Measurements from ENCODE around the gene LTBP2. TPM values are rescaled to one million over a fixed set of nuclear protein-coding genes. Genes with fewer than 3 reads are reported as not detected.

Gene LTBP2
- total RNA-seq, 1 experiment from 2014 or later = not detected

- Histone ChIP-seq H3K9ac (ENCODE audit: low read length) (no peak overlapping the region), H3K4me2 (ENCODE audit: low read depth, low read length, poor library complexity, severe bottlenecking) (no peak overlapping the region), H3K4me1 (ENCODE audit: low read length) (no peaks in the 10 kb centered on the region), H3K9me3 (ENCODE audit: low read length) (no peaks in the 10 kb centered on the region), H3K27me3 (ENCODE audit: low read length) (no peaks in the 10 kb centered on the region), H3K27ac (ENCODE audit: low read length) (no peak overlapping the region), H3K36me3 (ENCODE audit: insufficient read depth, low read length) (no peaks in the 10 kb centered on the region), H3K79me2 (ENCODE audit: low read length) (no peaks in the 10 kb centered on the region), H3K9me2 (replicated peaks; ENCODE audit: insufficient read depth, low read length) (no peaks in the 10 kb centered on the region), H2AFZ (ENCODE audit: low read length) (no peak overlapping the region), H3K4me3 (ENCODE audit: low read length) (no peak overlapping the region), H4K20me1 (ENCODE audit: insufficient read depth, low read depth, low read length) (no peaks in the 10 kb centered on the region)
- DNase-seq = no peak
Measured at GRCh38 chr14:74635847-74636246, 23.8 kb upstream of the LTBP2 start.

DNA sequence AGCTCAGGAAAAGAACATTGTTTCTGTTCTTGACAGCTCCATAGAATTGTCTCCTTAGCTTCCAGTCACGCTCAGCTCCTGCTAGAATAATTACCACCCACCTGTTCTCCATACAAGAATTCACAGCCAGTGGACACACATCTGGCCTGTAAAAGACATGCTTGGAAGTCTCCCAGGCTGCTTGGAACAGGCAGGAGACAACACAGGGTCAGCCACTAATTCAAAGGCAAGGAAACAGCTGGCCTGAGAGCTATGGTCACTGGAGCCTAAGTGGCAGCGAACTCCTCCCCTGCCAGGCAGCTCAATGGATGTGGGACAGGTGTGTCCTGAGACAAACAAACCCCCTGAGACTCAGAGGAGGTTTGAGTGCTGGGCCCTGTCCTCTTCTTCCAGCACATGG is 22.9 kb upstream of the LTBP2 start:
- Histone ChIP-seq H3K9me2 (replicated peaks; ENCODE audit: insufficient read depth, low read length) (no peaks in the 10 kb centered on the region), H3K4me3 (ENCODE audit: low read length) (no peak overlapping the region), H3K4me1 (ENCODE audit: low read length) (no peaks in the 10 kb centered on the region), H3K9ac (ENCODE audit: low read length) (no peak overlapping the region), H4K20me1 (ENCODE audit: insufficient read depth, low read depth, low read length) (no peaks in the 10 kb centered on the region), H2AFZ (ENCODE audit: low read length) (no peak overlapping the region), H3K79me2 (ENCODE audit: low read length) (no peaks in the 10 kb centered on the region), H3K27ac (ENCODE audit: low read length) (no peak overlapping the region), H3K27me3 (ENCODE audit: low read length) (no peaks in the 10 kb centered on the region), H3K36me3 (ENCODE audit: insufficient read depth, low read length) (no peaks in the 10 kb centered on the region), H3K4me2 (ENCODE audit: low read depth, low read length, poor library complexity, severe bottlenecking) (no peak overlapping the region), H3K9me3 (ENCODE audit: low read length) (no peaks in the 10 kb centered on the region)
- DNase-seq = no peak

DNA sequence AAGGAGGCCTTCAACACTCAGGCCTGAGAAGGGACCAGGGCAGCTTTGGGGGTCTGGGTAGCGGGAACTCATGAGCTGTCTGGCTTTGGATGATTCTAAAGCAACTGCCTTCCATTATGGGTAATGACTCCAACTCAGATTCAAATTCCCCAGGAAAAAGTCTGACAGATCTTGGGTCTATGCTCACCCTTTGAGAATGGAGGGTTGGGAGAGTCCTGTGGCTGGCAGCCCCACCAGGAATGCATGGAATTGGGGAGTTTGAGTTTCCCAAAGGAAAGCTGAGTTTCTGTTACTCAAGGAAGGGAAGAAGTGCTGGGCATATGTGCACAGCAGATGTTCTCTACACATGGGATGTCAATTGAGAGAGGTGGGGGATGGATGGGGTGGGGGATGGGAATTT is 22.4 kb upstream of the LTBP2 start:
- Histone ChIP-seq H3K27me3 (ENCODE audit: low read length) (no peaks in the 10 kb centered on the region), H3K27ac (ENCODE audit: low read length) (no peak overlapping the region), H3K4me3 (ENCODE audit: low read length) (no peak overlapping the region), H2AFZ (ENCODE audit: low read length) (no peak overlapping the region), H3K4me1 (ENCODE audit: low read length) (no peaks in the 10 kb centered on the region), H3K36me3 (ENCODE audit: insufficient read depth, low read length) (no peaks in the 10 kb centered on the region), H4K20me1 (ENCODE audit: insufficient read depth, low read depth, low read length) (no peaks in the 10 kb centered on the region), H3K79me2 (ENCODE audit: low read length) (no peaks in the 10 kb centered on the region), H3K4me2 (ENCODE audit: low read depth, low read length, poor library complexity, severe bottlenecking) (no peak overlapping the region), H3K9me3 (ENCODE audit: low read length) (no peaks in the 10 kb centered on the region), H3K9me2 (replicated peaks; ENCODE audit: insufficient read depth, low read length) (no peaks in the 10 kb centered on the region), H3K9ac (ENCODE audit: low read length) (no peak overlapping the region)
- no peak for DNase-seq

- Histone ChIP-seq H3K4me3 (ENCODE audit: low read length) (no peak overlapping the region), H4K20me1 (ENCODE audit: insufficient read depth, low read depth, low read length) (no peaks in the 10 kb centered on the region), H3K9ac (ENCODE audit: low read length) (no peak overlapping the region), H3K4me1 (ENCODE audit: low read length) (no peaks in the 10 kb centered on the region), H3K9me2 (replicated peaks; ENCODE audit: insufficient read depth, low read length) (no peaks in the 10 kb centered on the region), H3K27ac (ENCODE audit: low read length) (no peak overlapping the region), H3K4me2 (ENCODE audit: low read depth, low read length, poor library complexity, severe bottlenecking) (no peak overlapping the region), H2AFZ (ENCODE audit: low read length) (no peak overlapping the region), H3K27me3 (ENCODE audit: low read length) (no peaks in the 10 kb centered on the region), H3K79me2 (ENCODE audit: low read length) (no peaks in the 10 kb centered on the region), H3K36me3 (ENCODE audit: insufficient read depth, low read length) (no peaks in the 10 kb centered on the region), H3K9me3 (ENCODE audit: low read length) (no peaks in the 10 kb centered on the region)
- DNase-seq = no peak
Measured at GRCh38 chr14:74630881-74631690, 19.0 kb upstream of the LTBP2 start.

- Histone ChIP-seq H3K36me3 (ENCODE audit: insufficient read depth, low read length) (no peaks in the 10 kb centered on the region), H3K79me2 (ENCODE audit: low read length) (no peaks in the 10 kb centered on the region), H3K4me1 (ENCODE audit: low read length) (no peaks in the 10 kb centered on the region), H2AFZ (ENCODE audit: low read length) (no peak overlapping the region), H3K9me3 (ENCODE audit: low read length) (no peaks in the 10 kb centered on the region), H3K4me3 (ENCODE audit: low read length) (no peak overlapping the region), H3K9ac (ENCODE audit: low read length) (no peak overlapping the region), H3K4me2 (ENCODE audit: low read depth, low read length, poor library complexity, severe bottlenecking) (no peak overlapping the region), H3K27ac (ENCODE audit: low read length) (no peak overlapping the region), H3K9me2 (replicated peaks; ENCODE audit: insufficient read depth, low read length) (no peaks in the 10 kb centered on the region), H4K20me1 (ENCODE audit: insufficient read depth, low read depth, low read length) (no peaks in the 10 kb centered on the region), H3K27me3 (ENCODE audit: low read length) (no peaks in the 10 kb centered on the region)
- DNase-seq = no peak
Measured at GRCh38 chr14:74628418-74628817, 16.4 kb upstream of the LTBP2 start.

DNA sequence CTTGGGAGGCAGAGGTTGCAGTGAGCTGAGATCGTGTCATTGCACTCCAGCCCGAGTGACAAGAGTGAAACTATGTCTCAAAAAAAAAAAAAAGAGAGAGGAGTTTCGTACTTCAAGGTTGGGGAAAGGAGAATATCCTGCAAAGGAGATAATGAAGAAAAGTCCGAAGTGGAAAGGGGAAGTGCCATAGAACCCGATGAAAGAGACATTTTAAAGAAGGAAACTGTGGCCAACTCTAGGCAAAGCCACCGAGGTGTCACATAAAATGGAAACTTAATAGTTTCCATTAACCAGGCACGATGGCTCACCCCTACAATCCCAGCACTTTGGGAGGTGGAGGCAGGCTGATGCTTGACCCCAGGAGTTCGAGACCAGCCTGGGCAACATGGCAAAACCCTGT is 15.0 kb upstream of the LTBP2 start:
- DNase-seq = no peak
- Histone ChIP-seq H3K4me2 (ENCODE audit: low read depth, low read length, poor library complexity, severe bottlenecking) (no peak overlapping the region), H3K4me1 (ENCODE audit: low read length) (no peaks in the 10 kb centered on the region), H3K27me3 (ENCODE audit: low read length) (no peaks in the 10 kb centered on the region; the same call in 1 of the 2 replicates), H3K9ac (ENCODE audit: low read length) (no peak overlapping the region), H3K4me3 (ENCODE audit: low read length) (no peak overlapping the region), H3K9me2 (replicated peaks; ENCODE audit: insufficient read depth, low read length) (no peaks in the 10 kb centered on the region), H3K9me3 (ENCODE audit: low read length) (no peaks in the 10 kb centered on the region), H2AFZ (ENCODE audit: low read length) (no peak overlapping the region), H3K79me2 (ENCODE audit: low read length) (no peaks in the 10 kb centered on the region), H3K27ac (ENCODE audit: low read length) (no peak overlapping the region), H3K36me3 (ENCODE audit: insufficient read depth, low read length) (no peaks in the 10 kb centered on the region), H4K20me1 (ENCODE audit: insufficient read depth, low read depth, low read length) (no peaks in the 10 kb centered on the region)

DNA sequence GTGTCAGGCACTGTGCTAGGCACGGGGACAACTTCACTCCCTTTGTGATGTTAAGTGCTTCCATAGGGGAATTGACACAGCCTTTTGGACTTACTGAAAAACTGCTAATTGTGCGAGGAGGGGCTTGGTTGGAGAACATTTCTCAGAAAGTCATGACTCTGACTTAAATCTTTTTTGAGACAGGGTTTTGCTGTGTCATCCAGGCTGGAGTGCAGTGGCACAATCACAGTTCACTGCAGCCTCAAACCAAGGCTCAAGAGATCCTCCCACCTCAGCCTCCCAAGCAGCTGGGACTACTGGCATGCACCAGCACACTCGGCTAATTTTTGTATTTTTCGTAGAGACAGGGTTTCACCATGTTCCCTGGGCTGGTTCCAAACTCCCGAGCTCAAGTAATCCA is 10.2 kb upstream of the LTBP2 start:
- Histone ChIP-seq H4K20me1 (ENCODE audit: insufficient read depth, low read depth, low read length) (no peaks in the 10 kb centered on the region), H3K27me3 (ENCODE audit: low read length) (no peaks in the 10 kb centered on the region; the same call in 1 of the 2 replicates), H3K36me3 (ENCODE audit: insufficient read depth, low read length) (no peaks in the 10 kb centered on the region), H3K4me3 (ENCODE audit: low read length) (no peak overlapping the region), H3K9me2 (replicated peaks; ENCODE audit: insufficient read depth, low read length) (no peaks in the 10 kb centered on the region), H2AFZ (ENCODE audit: low read length) (no peak overlapping the region), H3K4me1 (ENCODE audit: low read length) (peaks cover 12% of the 10 kb centered on the region), H3K27ac (ENCODE audit: low read length) (no peak overlapping the region), H3K4me2 (ENCODE audit: low read depth, low read length, poor library complexity, severe bottlenecking) (no peak overlapping the region), H3K9ac (ENCODE audit: low read length) (no peak overlapping the region), H3K79me2 (ENCODE audit: low read length) (no peaks in the 10 kb centered on the region), H3K9me3 (ENCODE audit: low read length) (no peaks in the 10 kb centered on the region)
- DNase-seq = no peak

GRCh38 chr14:74621556-74621955 is 9.5 kb upstream of the LTBP2 start:
- no peak overlapping the region for H2AFZ ChIP-seq (ENCODE audit: low read length)
- no peaks in the 10 kb centered on the region; the same call in 1 of the 2 replicates for H3K27me3 ChIP-seq (ENCODE audit: low read length)
- no peak overlapping the region for H3K4me3 ChIP-seq (ENCODE audit: low read length)
- H3K79me2 ChIP-seq (ENCODE audit: low read length) = no peaks in the 10 kb centered on the region
- H3K9me2 ChIP-seq (replicated peaks; ENCODE audit: insufficient read depth, low read length) = no peaks in the 10 kb centered on the region
- DNase-seq = no peak
- H3K4me1 ChIP-seq (ENCODE audit: low read length) = peaks cover 12% of the 10 kb centered on the region
- H3K36me3 ChIP-seq (ENCODE audit: insufficient read depth, low read length) = no peaks in the 10 kb centered on the region
- no peaks in the 10 kb centered on the region for H4K20me1 ChIP-seq (ENCODE audit: insufficient read depth, low read depth, low read length)
- no peak overlapping the region for H3K4me2 ChIP-seq (ENCODE audit: low read depth, low read length, poor library complexity, severe bottlenecking)
- no peak overlapping the region for H3K9ac ChIP-seq (ENCODE audit: low read length)
- H3K27ac ChIP-seq (ENCODE audit: low read length) = no peak overlapping the region
- no peaks in the 10 kb centered on the region for H3K9me3 ChIP-seq (ENCODE audit: low read length)
